Measurements from ENCODE around the gene STX16.

STX16 gene

DNA sequence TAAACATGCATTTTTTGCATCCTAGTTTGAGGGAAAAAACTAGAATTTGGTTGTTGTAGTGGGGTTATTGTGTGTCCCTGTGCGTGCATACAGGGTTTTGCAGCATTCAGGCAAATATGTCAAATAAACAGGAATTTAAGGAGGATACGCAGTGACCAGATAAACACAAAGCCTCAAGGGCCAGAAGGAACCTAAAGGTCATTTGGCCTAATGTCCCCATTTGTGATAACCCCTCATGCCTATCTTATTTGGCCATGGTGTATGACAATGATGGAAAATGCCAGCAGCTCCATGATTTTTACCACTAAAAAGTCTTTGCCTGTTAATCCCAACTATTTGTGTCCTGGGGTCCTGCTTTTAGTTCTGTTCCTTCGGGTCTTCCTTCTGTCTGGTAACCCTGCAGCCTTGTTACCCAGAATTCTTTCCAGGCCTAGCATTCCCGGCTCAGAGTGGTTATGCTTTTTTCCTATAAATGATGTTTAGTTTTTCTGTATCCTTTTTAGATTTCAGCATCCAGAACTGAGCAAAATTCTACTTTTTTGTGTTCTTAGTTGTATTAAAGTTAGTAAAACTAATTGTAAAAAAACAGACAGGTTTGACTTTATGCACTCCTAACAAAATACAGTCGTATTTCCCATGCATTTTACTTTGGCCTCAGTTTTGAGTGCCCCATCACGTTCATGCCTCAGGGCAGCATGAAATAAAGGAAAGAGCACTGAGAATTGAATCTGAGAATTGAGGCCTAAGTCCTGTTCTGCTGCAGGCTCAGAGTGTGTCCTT, 4.4 kb downstream of the STX16 start:
- DNase-seq = no peak

DNA sequence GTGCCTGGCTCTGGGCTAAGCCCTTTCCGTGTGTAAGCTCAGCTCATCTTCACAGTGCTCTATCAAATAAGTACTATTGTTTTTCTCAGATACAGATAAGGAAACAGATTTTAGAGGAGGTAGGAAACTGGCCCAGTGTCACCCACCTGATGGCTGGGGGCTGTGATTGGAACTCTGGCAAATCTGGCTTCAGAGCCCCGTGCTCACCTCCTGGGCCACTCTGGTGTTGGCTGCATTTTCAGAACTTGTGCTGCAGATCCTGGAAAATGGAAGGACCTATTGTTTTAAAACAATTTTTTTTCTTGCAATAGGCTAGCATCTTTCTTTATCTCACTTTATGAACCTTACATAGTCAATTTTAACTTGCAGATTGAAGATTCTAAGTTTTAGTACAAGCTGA, 5.7 kb downstream of the STX16 start:
- DNase-seq = no peak

DNA sequence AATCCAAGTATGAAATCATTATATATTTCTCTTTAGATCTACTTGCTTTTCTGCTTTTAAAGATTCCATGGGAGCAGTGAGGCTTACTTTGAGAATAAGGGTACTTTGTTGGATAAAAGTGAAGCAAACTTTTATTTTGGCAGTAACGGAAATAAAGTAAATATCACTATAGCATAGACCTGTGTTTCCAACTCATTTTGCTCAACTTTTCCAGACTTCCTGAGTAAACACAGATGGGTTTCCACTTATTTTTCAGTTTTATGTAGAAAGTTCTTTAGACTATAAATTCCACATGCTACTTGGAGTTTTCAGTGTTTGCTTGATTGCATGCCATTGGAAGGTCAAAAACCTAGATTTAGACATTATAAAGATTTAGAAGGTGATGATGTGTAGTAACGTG, 6.2 kb downstream of the STX16 start:
- no peak for DNase-seq

DNA sequence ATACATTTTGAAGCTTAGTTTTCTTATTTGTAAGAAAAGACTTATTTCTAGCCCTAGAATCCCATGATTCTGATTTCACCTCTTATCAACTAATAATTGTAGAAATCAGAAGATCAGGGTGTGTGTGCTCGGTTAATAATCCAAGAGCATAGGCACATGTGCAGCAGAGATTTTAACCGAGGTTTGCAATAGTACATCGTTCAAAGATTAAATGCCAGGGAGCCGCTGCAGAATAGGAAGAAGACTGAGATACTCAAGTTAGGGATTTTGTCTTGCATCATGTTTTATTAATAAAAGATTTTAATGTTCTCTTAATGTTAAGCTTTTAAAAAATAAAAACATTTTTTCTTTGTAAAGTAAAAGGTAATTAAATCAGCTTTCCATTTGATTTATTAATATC, 6.9 kb downstream of the STX16 start:
- no peak for DNase-seq

DNA sequence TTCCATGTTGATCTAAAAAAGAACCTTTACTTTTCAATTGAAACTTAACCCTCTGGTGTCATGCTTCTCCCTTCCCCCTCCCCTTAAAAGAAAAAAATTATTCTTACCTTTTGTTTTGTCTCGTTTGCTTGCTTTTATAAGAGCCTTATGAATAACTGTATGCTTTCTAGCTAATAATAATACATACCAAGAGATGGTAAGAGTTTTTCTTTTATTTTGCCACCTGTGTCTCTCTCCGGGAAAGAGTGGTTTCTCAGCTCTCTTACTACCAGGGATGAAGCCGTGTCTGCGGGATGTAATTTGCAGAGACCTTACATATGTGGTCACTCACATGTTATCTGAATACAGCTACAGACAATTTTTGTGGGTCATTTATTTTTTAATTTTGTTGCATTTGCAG, 7.7 kb downstream of the STX16 start:
- DNase-seq = no peak

DNA sequence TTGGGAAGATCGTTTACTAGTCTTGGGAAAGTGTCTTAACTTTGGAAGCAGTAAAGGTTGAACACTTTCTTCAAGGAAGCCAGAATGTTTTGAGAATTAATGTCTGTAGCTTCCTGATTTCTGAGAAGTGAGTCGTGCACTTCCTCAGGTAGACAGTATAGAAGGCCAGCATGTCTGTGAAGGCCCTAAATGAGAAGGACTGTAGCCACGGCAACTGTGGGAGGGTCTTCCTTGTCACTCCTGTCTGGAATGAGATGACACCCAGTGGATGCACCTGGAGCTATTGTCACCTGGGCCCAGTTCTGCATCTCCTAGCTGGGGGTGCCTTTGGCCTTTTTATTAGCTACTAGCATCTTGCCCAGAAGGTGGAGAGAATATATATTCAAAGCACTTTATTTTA, 8.8 kb downstream of the STX16 start:
- DNase-seq = peak; percentile 21

DNA sequence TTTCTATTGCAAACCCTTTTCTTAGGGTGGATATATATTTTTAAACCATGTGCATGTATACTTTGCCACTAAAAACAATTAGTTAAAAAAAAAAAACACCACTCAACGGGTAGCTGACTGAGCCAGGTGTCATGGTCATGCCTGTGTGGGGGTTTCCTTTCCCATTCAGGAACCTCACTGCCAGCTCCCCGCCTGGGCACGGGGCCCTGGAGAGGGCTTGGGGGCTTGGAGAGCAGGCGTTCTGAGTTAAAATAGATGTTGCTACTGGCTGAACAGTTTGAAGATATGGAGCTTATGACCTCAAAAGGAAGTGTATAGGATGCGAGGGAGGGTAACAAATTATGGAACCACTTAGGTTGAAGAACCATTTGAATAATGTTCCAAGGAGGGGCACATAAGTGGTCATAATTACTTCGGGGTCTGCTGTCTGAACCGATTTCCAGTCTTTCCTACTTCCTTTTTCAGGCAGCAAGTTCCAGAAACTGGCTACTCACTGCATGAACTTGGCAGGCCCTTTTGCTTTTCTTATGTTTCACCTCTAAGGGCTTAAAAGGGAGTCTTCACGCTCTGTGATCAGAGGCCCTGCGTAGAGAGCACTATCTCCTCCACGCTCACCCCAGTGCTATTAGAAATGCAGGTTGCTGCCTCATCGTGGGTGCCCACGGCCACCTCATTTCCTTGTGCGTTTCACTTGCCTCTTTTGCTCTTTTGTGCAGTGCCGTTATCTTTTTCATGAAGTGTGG, 9.9 kb downstream of the STX16 start:
- DNase-seq = peak; percentile 55

DNA sequence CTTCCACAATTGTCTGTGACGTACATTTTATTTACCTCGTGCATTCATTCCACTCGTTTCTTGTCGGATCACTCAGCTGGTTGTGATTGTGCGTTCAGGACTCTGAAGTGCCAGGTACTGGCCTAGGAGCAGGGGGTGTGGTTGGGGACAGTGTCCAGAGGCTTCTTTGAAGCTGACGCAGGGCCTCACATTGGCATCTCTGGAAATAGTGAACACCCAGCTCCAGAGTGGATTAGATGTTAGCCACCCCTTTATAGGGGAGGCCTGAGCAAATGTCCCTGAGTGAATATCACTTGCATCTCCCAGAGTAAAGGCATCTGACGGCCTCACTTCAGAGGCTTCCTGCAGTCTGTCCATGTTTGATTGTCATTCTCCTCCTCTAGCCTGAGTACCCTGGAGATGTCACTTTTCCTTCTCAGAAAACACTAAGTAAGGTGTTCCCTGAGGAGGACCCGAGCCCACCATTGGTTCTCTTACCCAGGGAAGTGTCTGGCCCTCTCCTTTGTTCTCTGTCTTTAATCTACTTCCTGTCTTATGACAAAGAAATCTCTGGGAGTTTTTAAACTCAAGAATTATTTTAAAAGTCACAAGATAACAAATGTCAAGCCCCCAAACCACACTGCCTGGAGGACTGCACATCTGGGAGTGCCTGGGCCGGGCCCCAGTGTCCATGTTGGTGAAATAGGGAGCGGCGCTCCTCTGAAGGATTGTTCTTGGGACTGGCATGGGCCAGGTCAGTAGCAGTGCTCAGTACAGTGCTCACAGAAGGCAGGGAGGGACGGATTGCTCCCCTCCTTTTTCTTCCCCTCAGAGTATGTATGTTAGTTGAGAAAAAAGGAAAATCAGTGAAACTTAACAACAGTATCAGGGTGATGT, 10.8 kb downstream of the STX16 start:
- DNase-seq = peak; percentile 9

DNA sequence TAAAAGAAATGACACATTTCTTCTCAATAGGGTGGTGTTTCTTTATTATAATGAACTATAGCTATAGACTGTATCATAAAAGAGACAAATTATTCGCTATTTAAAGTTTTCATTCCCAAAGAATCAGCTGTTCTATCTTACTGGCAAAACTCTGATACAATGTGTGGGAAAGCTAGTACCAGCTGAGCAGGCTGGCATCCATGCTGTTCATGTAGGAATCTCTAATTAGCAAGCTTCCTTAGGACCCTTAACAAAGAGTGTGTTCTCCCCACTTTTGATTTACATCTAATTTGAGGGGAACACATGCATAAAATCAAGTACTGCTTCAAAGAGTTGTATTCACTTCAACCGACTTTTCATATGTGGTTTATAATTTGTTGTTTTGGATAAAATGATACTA, 13.2 kb downstream of the STX16 start:
- DNase-seq = no peak

DNA sequence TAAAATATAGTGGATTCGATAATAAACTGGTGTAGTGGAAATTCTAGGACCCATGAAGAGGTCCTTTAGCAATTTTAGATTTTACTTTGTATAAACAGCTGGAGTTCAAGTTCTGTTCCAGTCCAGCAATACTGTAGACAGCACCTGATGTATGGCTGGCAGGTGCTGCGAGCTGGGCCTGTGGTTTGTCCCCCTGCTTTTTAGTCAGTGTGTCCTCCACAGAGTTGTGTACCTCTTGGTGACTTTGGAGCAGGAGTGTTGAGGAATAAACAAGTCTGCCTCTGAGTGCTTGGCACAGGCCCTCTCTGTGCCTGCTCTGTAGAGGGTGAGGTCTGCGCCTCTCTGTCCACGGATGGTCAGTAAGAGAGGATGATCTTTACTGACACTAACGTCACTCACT, 13.8 kb downstream of the STX16 start:
- DNase-seq = no peak

DNA sequence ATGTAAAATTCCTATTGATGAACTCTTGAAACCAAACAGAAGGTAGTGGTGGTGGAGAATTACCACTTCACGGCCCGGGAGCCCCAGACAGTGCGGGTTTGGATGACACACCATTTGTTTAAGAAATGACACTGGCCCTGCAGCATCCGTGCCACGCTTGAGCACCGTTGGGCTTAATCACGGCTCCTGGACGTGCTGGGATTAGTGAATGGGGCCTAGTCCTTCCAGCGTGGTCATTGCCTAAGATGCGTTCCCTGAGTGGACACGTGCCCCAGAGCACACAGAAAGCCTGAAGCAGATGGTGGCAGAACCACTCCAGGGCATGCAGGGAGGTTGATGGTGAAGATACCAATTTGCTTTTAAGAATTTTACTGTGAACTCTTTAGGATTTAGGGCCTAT, 14.5 kb downstream of the STX16 start:
- no peak for DNase-seq

DNA sequence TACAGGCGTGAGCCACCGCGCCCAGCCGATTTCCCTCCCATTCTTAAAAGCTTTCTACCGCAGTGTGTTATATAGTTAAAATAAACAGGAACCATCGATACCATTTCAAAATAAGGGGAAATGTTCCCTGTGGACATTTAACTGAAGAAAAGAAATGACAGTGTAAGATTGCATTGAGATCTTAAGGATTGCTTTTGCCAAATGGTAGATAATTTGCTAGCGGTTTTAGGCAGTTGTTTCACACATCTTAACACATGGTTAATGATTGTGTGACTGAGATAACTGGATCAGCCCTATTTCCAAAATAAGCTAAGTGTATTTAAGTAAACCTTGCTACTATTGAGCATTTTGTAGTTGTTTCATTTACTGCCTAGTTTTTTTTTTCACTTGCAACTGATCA, 15.6 kb downstream of the STX16 start:
- no peak for DNase-seq

DNA sequence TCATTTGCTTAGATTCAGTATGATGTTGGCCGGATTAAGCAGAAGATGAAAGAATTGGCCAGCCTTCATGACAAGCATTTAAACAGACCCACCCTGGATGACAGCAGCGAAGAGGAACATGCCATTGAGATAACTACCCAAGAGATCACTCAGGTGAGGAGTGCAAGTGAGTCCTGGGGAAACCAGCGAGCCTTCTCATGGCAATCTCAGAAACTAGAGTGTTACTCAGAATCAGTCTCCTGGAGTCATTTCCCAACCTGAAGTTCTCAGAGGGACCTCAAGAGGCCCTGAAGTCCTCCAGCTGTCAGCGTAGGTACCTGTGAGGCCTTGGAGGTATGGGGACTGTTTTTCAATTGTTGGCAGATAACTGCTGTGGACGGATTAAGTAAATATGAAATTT, 16.9 kb downstream of the STX16 start:
- no peak for DNase-seq

DNA sequence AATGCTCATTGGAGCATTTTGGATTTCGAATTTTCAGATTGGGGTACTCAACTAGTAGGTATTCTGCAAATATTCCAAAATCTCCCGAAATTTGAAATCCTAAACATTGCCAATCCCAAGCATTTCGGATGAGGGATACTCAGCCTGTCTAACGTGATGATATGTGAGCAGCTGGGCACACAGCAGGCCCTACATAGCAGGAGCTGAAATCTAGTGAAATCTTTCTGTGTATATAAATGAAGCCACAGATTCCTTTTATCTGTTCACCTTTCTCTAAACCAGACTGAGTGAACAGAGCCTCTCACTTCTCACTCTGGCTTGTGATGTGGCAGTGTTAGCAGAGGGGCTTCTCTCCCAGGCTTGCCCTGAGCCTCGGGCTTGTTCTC, 17.8 kb downstream of the STX16 start:
- no peak for DNase-seq

DNA sequence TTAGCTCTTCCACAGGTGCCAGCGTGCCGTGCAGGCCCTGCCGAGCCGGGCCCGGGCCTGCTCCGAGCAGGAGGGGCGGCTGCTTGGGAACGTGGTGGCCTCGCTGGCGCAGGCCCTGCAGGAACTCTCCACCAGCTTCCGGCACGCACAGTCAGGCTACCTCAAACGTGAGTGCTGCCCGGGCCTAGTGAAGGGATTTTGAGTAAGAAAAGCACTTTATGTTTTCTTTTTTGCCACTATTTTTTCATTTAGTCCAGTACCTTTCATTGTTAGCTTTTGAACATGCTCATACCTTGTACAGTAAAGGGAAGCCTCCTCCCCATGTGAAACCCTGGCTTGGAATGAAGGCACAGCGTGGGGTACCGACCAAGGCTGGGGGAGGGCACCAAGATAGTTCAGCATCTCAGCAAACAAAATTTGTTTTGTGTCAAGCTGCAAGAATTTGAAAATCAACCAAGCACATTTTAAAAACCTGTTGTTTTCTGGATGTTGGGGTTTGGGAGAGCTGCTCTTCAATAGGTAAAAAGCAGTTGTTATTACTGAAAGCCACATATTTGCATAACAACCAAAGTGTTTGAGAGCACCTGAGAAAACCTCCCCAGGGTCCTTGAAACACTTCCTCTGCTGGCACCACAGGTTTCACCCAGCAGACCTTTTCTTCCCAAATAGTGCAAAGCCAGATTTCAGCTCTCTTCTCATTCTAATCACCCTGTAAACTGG, 18.4 kb downstream of the STX16 start:
- DNase-seq = no peak

DNA sequence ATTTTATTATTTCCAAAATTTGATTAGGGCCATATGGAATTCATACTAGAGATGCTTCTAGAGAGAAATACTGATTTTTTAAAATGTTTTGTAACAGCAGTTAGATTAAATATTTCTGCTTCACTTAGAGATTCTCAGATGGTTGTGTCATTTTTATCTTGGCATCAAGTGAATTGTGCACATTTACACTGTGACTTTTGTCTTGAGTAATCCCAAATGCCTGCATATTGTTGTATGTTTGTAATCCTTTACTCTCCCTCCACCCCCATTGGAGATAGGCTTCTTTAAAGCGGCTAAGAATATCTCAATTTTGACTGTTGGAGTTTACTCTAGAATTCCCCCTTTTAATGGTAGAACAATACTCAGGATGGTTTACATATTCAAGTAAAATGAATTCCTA, 19.0 kb downstream of the STX16 start:
- DNase-seq = no peak

DNA sequence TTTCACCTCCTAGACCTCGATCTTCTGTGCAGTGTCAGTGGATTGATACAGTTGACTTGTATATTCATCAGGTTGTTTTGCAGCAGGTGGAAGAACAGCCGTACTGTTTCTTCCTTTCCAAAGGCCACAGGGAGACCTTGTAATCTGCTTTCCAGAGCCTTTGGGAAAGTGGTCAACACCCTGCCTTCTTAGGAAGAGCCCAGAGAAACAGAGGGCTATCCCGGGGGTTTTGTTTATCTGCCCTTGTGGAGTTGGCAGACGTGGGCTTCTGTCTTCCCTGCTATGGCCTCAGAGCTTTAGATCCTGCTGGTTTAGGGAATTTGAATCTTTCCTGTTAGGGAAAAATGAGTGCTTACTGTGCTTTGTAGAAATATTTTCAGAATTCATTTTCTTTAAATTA, 19.6 kb downstream of the STX16 start:
- no peak for DNase-seq

DNA sequence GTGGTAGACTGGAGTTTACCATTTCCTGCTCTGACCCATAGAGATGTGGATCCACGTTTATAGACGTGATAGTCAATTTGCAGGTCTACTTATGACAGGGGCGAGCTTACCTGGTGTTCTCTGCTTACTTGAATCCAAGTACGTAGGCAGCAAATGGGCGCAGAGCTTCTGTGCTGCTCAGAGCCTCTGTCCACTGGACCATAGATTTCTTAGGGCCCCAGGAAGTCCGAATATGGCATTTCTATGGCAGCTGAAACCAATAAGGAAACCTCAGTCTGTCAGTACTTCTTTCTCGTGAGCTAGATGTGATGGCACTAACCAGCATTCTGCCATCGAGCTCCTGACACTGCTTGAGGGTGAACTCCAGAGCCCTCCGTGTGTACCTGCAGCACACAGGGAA, 22.0 kb downstream of the STX16 start:
- no peak for DNase-seq

DNA sequence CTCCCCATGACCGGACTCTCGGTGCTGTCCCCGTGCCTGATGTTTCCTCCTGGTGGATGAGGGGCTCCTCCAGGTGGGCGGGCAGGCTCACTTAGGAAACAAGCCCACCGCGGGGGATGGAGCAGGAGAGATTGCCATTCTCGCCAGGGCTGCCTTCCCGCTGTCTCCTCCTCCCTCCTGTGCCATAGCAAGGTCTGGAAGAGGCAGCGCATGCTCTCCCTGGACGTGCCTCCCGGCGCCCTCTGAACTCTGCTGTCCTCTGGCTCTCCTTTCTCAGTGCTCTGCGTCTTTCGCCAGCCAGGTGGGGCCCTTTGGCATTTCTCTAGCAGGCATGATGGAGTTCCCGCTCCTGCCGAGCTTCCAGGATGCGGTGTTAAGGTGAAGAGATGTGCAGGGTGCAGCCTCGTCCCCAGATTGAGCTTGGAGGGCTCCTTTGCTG, 24.1 kb downstream of the STX16 start:
- DNase-seq = no peak

DNA sequence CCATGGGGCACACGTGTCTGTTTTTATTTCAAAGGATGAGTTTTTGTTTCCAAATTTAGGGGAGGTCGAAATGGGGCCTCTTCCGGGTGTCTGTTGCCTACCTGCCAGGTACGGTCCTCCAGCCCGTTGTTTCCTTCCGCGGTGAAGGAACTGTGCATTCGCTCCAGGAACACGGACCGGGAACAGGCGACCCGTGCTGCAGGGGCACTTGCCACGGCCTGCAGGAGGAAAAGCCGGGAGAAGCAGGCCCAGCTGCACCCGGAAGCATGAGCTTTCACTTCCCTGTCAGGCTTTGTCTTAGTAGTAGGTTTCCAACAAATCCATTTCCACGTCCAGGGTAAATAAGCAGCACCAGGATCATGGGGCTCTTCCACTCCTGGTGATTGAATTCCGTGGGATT, 24.6 kb downstream of the STX16 start:
- DNase-seq = no peak

DNA sequence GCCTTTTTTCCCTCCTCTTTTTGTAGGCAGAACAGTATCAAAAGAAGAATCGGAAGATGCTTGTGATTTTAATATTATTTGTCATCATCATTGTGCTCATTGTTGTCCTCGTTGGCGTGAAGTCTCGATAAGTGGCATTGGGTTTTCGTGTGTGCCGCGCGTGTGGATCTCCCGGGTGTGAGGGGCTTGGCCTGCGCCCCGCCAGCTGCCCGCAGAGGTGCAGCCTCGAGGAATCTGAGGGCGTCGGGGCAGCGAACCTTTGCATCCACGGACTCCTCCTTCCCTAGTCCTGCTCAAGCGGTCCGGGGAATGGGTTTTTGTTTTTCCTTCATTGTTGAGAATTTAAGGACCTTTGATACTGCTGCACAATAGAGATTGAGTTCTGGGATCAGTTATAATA, 25.1 kb downstream of the STX16 start:
- DNase-seq = no peak

DNA sequence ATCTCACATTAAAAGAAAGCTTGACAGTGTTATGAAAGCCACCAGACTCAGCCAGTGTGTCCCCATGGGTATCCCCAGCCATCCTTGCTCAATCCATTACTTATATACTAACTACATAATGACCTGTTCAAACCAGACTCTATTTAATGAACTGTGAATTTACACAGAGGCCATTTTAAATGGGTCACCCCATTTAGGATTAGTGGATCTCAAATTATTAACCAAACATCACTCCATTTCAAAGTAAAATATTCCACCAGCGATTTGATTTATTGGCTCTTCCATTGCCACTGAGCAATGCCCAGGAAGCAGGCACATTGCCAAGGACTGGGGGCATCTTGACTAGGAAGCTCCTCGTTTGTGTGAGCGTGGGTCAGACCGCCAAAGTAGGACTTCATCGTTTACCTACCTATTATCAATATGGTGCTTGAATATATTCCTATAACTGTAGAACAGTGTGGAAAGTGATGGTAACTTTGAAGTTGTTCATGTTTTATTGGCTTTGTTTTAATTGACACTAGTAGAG, 26.1 kb downstream of the STX16 start:
- DNase-seq = no peak

DNA sequence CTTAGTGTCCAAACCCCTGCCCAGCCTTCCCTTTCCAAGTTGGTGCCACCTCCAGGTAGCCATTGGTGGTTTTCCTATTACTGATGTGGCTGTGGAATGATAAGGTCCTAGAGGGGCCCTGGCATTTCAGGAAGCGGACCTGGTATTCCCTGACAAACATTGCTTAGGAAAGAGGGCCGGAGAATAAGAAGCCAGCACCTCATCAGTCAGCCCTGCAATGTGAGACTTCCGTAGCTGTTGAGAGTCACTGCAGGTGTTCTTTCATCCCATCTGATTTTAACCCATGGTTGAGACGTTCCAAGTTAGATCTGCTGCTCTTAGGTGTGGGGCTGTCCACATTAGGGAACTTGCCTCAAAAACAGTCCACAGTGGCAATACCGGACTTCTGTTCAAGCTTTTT, 26.7 kb downstream of the STX16 start:
- no peak for DNase-seq

All from CD4-positive, alpha-beta T cell treated with Interleukin-12 subunit alpha and Interleukin-12 subunit beta, for 1 hour (primary cell).